Spleen (tissue), 11 donors: ENCODE measurements around the gene BCAS4. TPM values are rescaled to one million over a fixed set of nuclear protein-coding genes. Genes with fewer than 3 reads are reported as not detected.

Experiments
- DNase-seq: peaks from one replicate; pipeline ENCODE4 v3.0.0-alpha.2; 2020
- H3K27ac ChIP-seq, 8 donors: fragments of 200-600 bp; sonication (generic) in 7 of 8; 1 replicate in 4 of 8; 2 replicates in 4 of 8; pipeline versions ENCODE4 v1.5.0 to v1.8.0; 2016 to 2021; ENCODE audit warnings: inconsistent platforms in 4 of 8, mild to moderate bottlenecking in 4 of 8, moderate library complexity in 1 of 8
- H3K27me3 ChIP-seq, 7 donors: fragments of 200-600 bp; sonication (generic) in 6 of 7; replicated peaks in 1 of 7; 1 replicate in 4 of 7; 2 replicates in 3 of 7; pipeline versions ENCODE4 v1.5.0 to v1.8.0; 2016 to 2021; ENCODE audit warnings: inconsistent platforms in 3 of 7, mild to moderate bottlenecking in 1 of 7
- H3K36me3 ChIP-seq, 6 donors: fragments of 200-600 bp; sonication (generic) in 5 of 6; 1 replicate in 4 of 6; 2 replicates in 2 of 6; pipeline versions ENCODE4 v1.5.0 to v1.8.0; 2016 to 2021; ENCODE audit warnings: inconsistent platforms in 2 of 6
- H3K4me1 ChIP-seq, 6 donors: fragments of 200-600 bp; sonication (generic) in 5 of 6; 1 replicate in 3 of 6; 2 replicates in 3 of 6; pipeline versions ENCODE4 v1.5.0 to v1.8.0; 2016 to 2021; ENCODE audit warnings: inconsistent platforms in 3 of 6
- H3K4me3 ChIP-seq, 8 donors: fragments of 200-600 bp; sonication (generic) in 7 of 8; 1 replicate in 4 of 8; 2 replicates in 4 of 8; pipeline versions ENCODE4 v1.5.0 to v1.8.0; 2016 to 2021; ENCODE audit warnings: inconsistent platforms in 4 of 8, mild to moderate bottlenecking in 4 of 8, moderate library complexity in 2 of 8
- H3K9me3 ChIP-seq, 8 donors: fragments of 200-600 bp; sonication (generic) in 7 of 8; 1 replicate in 4 of 8; 2 replicates in 4 of 8; pipeline versions ENCODE4 v1.5.0 to v1.8.0; 2016 to 2021; ENCODE audit warnings: inconsistent platforms in 4 of 8
- CTCF ChIP-seq, 11 experiments: fragments of 200-600 bp in 7 of 11; fragments of 450-650 bp in 4 of 11; sonication (generic) in 4 of 11; IDR thresholded peaks in 8 of 11; conservative IDR thresholded peaks in 3 of 11; 1 replicate in 7 of 11; 2 replicates in 4 of 11; pipeline versions ENCODE4 v1.4.0 to v1.8.0; 2016 to 2021; ENCODE audit warnings: antibody characterized with exemption in 11 of 11, inconsistent platforms in 4 of 11, mild to moderate bottlenecking in 1 of 11
- POLR2A ChIP-seq, 3 donors: fragments of 450-650 bp; IDR thresholded peaks; one replicate each; pipeline ENCODE4 v1.5.1; 2017; ENCODE audit warnings: antibody characterized with exemption in 3 of 3, mild to moderate bottlenecking in 1 of 3
- POLR2AphosphoS5 ChIP-seq, 3 donors: sonication (generic); formaldehyde crosslinking; IDR thresholded peaks; one replicate each; pipeline ENCODE4 v1.5.1; 2017; ENCODE audit warnings: antibody characterized with exemption in 3 of 3
- WGBS, 5 donors: extraction: QIAGEN DNeasy Blood & Tissue Kit in 3 of 5; methylation state at CpG; one replicate each; pipeline versions ENCODE4 v1.1.5 to v1.1.7; 2013 to 2018; 5-methylcytosine and 5-hydroxymethylcytosine counted together
- intact Hi-C: fragments of 100-400 bp; cut with DNase I; formaldehyde crosslinking; loops from one replicate; pipeline ENCODE4 v1.15.0; 2023; ENCODE audit warnings: low total_unique reads
- polyA plus RNA-seq, 3 donors: library from polyadenylated mRNA; stranded (reverse); fragments of 200-250 nt; gene quantifications; one replicate each; pipeline ENCODE4 v1.2.1, GENCODE V29; 2013
- total RNA-seq, 7 donors: library from RNA; depleted of rRNA in 3 of 7; stranded (reverse); fragments of >200 nt in 3 of 7; fragmentation: NEBNext Ultra II Directional in 4 of 7; extraction: Animal tissue kit (Norgen Biotek cat#: 25700) in 4 of 7; gene quantifications; one replicate each; pipeline versions ENCODE4 v1.1.0 to v1.2.1, GENCODE V29; 2016 to 2021
- donor health status: healthy with polysubstance abuse.
- donor health status: DM: no; HTN: no; CAD: no; lungs with moderate emphysema.
- donor health status: DM: no; HTN: no; CAD: no.
- donor health status: Bipolar disorder and iron deficiency.
- donor health status: healthy.
- donor health status: DM: no; HTN: no; CAD: no.
- donor health status: DM: yes; HTN: yes; CAD: no.

The BCAS4 gene
- total and polyA plus RNA-seq, 10 donors = 11.8 to 33.3 (median 19.7) TPM

GRCh38 chr20:50801747-50802125 lies 6.9 kb downstream of the BCAS4 start:
- H3K27me3 ChIP-seq = no peaks in the 10 kb centered on the region
- H3K9me3 ChIP-seq = no peaks in the 10 kb centered on the region
- peak; percentile 53 for DNase-seq
- H3K4me1 ChIP-seq = peaks cover 0 to 82% (median 31%) of the 10 kb centered on the region in 6 donors
- no peak for TF ChIP-seq POLR2A (IDR thresholded peaks at IDR 0.05)
- no peak for TF ChIP-seq POLR2AphosphoS5 (IDR thresholded peaks at IDR 0.05)
- no peak for TF ChIP-seq CTCF (IDR thresholded peaks at IDR 0.05 in 8 of 11, conservative IDR thresholded peaks at IDR 0.05 in 3 of 11)
- 86 to 96% (median 91%) methylated on average over 5 of the region's 5 CpGs for whole genome bisulfite sequencing, 5 donors
- peak overlapping the region in 1 of 8 donors; percentile 84 for H3K27ac ChIP-seq
- H3K36me3 ChIP-seq = no peaks in the 10 kb centered on the region
- intact Hi-C loops = no loop called here
- no peak overlapping the region for H3K4me3 ChIP-seq

GRCh38 chr20:50802289-50802688 lies 7.4 kb downstream of the BCAS4 start:
- TF ChIP-seq POLR2A (IDR thresholded peaks at IDR 0.05) (no peak), POLR2AphosphoS5 (IDR thresholded peaks at IDR 0.05) (no peak)
- DNase-seq = peak; percentile 67

GRCh38 chr20:50804437-50805348 lies 9.8 kb downstream of the BCAS4 start:
- Histone ChIP-seq H3K9me3 (peaks cover 0 to under 1% (median 0%) of the 10 kb centered on the region in 8 donors), H3K4me1 (peaks cover 0 to 64% (median 24%) of the 10 kb centered on the region in 6 donors), H3K4me3 (peak overlapping the region in 1 of 8 donors; percentile 25), H3K27me3 (no peaks in the 10 kb centered on the region), H3K27ac (peak overlapping the region; percentile 27 to 72 (median 58)), H3K36me3 (no peaks in the 10 kb centered on the region)
- TF ChIP-seq POLR2A (IDR thresholded peaks at IDR 0.05) (no peak), CTCF (IDR thresholded peaks at IDR 0.05 in 8 of 11, conservative IDR thresholded peaks at IDR 0.05 in 3 of 11) (no peak), POLR2AphosphoS5 (IDR thresholded peaks at IDR 0.05) (no peak)
- no peak for DNase-seq
- intact Hi-C loops = no loop called here
- 20 to 32% (median 24%) methylated on average over 11 of the region's 11 CpGs for WGBS, 5 donors

More at GRCh38 chr20:50802289-50802688, 7.4 kb downstream of the BCAS4 start:
- Histone ChIP-seq H3K36me3 (no peaks in the 10 kb centered on the region), H3K27ac (peak overlapping the region in 1 of 8 donors; percentile 84), H3K4me1 (peaks cover 0 to 80% (median 27%) of the 10 kb centered on the region in 6 donors), H3K4me3 (no peak overlapping the region), H3K9me3 (no peaks in the 10 kb centered on the region), H3K27me3 (no peaks in the 10 kb centered on the region)
- intact Hi-C loops = no loop called here
- WGBS, 5 donors = 92 to 94% (median 93%) methylated on average over 6 to 8 of the region's 8 CpGs

- DNase-seq = no peak
- Histone ChIP-seq H3K9me3 (peaks cover 0 to 6% (median 0%) of the 10 kb centered on the region in 8 donors), H3K27ac (peak overlapping the region; percentile 27 to 72 (median 58)), H3K4me1 (peaks cover 0 to 64% (median 21%) of the 10 kb centered on the region in 6 donors), H3K27me3 (no peaks in the 10 kb centered on the region), H3K4me3 (peak overlapping the region in 1 of 8 donors; percentile 25), H3K36me3 (no peaks in the 10 kb centered on the region)
- intact Hi-C loops = no loop called here
- whole genome bisulfite sequencing, 5 donors = 17 to 41% (median 27%) methylated on average over 1 of the region's 1 CpG
- TF ChIP-seq CTCF (IDR thresholded peaks at IDR 0.05 in 8 of 11, conservative IDR thresholded peaks at IDR 0.05 in 3 of 11) (no peak), POLR2A (IDR thresholded peaks at IDR 0.05) (no peak), POLR2AphosphoS5 (IDR thresholded peaks at IDR 0.05) (no peak)
These were observed 10.5 kb downstream of the BCAS4 start for GRCh38 chr20:50805349-50805684.
